Measurements from ENCODE around the gene FZD7. TPM values are rescaled to one million over a fixed set of nuclear protein-coding genes. Genes with fewer than 3 reads are reported as not detected.

Gene FZD7
- total RNA-seq, 1 donor from 2014 or later, result 0.75 TPM

DNA sequence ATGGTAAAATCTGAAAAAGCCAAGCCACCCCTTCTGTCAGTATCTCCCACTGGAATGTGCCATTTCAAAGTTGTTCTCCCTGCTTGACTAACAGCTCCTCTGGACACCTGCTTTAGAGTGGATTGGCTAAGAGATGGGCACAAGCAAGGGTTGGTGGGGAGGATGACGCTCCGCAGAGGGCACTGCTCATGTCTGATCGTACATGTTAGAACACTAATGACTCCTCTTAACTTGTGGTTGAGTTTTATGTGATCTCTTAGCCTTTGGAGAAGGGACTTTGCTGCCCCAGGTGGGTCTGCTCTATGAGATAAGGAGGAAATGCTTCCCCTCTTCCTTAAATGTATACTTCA lies 31.2 kb downstream of the FZD7 start:
- ATAC-seq (no peak), DNase-seq (ENCODE audit: low spot score) (no peak)

GRCh38 chr2:202065876-202066275 lies 32.2 kb downstream of the FZD7 start:
- ATAC-seq, result no peak

DNA sequence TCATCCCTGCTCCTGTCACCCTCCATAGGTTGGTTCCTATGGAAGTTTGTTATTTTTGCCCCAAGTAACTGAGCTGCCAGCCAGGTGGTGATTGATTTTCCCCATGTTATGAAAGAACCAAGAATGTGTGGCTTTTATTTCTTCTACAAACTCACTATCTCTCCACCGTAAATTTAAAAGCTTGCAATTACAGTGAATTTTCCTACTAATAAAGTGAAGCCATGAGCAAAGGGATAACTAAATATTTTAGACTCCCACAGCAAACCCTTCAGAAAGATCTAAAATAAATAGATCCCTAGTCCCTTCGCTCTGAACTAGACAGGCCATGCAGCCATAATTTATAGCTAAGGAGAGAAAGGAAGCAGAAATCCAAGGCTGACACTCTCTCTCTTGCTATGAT lies 33.2 kb downstream of the FZD7 start:
- DNase-seq (ENCODE audit: low spot score) (no peak), ATAC-seq (no peak)

More at GRCh38 chr2:202065876-202066275, 32.2 kb downstream of the FZD7 start:
- no peak for DNase-seq (ENCODE audit: low spot score)

DNA sequence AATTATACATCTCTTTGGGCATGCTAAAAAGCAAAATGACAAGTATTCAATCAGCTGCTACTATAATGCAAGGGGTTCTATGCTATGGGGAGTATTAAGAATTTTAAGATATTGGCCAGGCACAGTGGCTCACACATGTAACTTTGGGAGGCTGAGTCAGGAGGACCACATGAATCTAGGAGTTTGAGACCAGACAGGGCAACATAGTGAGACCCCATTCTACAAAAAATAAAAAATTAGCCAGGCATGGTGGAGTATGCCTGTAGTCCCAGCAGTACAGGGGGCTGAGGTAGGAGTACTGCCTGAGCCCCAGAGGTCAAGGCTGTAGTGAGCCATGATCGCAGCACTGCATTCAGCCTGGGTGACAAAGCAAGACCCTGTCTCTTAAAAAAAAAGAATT lies 33.9 kb downstream of the FZD7 start:
- DNase-seq (ENCODE audit: low spot score), result no peak
- no peak for ATAC-seq

DNA sequence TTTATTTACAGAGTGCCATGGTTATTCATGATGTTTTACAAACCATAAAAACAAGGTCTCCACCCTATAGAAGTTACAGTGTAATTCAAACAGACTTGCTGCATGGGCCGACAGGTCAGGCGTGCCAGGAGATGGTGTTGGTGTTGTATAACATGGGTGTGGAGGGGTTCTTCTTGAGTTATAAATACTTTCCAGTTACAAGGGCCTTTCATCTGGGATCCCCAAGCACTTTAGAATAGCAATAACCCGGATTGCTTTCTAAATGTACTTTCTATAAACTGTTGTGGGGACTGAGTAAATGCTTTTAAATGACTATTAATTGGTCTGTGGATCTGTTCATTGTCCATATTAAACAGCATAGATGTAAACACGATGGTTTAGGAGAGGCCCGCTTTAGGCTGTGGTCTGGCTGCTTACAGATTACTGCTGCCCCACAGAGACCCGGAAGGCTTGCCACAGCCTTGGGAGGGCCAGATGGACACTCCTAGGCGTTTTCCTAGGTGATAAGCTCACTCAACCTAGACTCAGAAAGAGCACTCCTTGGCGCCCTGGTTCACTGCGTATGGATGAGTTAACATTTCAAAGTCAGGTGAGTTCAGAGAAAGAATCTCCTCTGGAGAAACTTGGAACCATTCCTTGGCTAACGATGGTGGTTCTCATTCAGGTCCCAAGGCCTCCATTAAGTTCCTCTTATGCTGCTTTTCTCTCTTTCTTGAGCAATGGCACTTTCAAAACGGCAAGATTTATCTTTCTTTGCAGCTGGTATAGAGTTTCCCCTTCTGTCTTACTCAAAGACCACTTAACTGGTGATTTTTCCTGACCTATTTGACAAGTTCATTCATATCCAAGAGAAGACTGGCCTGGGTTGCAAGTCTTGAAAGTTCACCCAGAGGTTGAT lies 35.8 kb downstream of the FZD7 start:
- ATAC-seq (no peak), DNase-seq (ENCODE audit: low spot score) (no peak)

GRCh38 chr2:202071107-202071506 lies 37.5 kb downstream of the FZD7 start:
- ATAC-seq (no peak), DNase-seq (ENCODE audit: low spot score) (no peak)

- ATAC-seq (no peak), DNase-seq (ENCODE audit: low spot score) (no peak)
Observed at GRCh38 chr2:202072226-202072625, 38.6 kb downstream of the FZD7 start.

DNA sequence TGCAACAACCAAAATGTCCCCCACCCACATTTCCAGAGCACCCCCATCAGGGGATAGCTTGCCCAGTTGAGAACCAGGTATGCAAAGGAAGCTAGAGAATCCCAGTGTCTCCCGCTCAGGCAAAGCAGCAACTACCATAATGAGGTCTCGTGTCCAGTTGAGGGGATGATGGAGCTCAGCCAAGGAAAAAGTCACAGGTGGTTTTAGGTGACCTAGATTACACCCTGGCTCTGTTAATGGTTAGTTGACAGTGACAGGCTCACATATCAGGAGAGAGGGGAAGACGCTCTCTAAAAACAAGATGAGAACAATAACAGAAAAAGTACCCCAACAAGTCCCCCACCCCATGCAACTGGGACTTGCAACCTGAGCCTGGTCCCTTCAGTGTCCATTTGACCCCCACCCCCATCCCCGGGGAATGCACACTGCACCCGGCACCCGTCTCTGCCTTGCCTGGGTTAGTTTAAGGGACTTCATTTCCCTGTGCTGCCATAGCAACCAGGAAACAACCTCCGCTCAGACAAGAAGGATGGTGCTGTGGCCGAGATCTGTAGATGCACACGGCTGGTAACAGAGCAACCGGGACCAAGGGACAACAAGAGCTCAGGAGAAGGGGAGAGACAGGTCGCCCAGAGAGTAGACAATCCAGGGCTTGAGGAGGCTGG lies 39.2 kb downstream of the FZD7 start, which contains the start of gene KIAA2012:
Gene KIAA2012, plus strand, starts transcription at position 519 of the 665 bp plus-strand sequence. CDS start 373 bp downstream, outside the sequence.
- DNase-seq (ENCODE audit: low spot score), result no peak
- no peak for ATAC-seq

- no peak for ATAC-seq
Observed at GRCh38 chr2:202074324-202074723, 40.7 kb downstream of the FZD7 start.

GRCh38 chr2:202079310-202079709 lies 45.7 kb downstream of the FZD7 start:
- ATAC-seq (no peak), DNase-seq (ENCODE audit: low spot score) (no peak)

More at GRCh38 chr2:202074324-202074723, 40.7 kb downstream of the FZD7 start:
- DNase-seq (ENCODE audit: low spot score), result no peak

GRCh38 chr2:202084265-202084664 lies 50.6 kb downstream of the FZD7 start:
- ATAC-seq, result no peak

More at GRCh38 chr2:202084265-202084664, 50.6 kb downstream of the FZD7 start:
- DNase-seq (ENCODE audit: low spot score), result no peak

Other genes starting within 250 kb of the FZD7 start
- gene CDK15, start 227.3 kb upstream of the FZD7 start, total RNA-seq, result 0.13 TPM
- gene KIAA2012, start 39.4 kb downstream of the FZD7 start, total RNA-seq, result 0.30 TPM
- 46.4 TPM for gene SUMO1, start 204.7 kb downstream of the FZD7 start, total RNA-seq
- gene NOP58, start 231.9 kb downstream of the FZD7 start, total RNA-seq, result 18.8 TPM